ENCODE results near the gene DPP6.

Gene DPP6

GRCh38 chr7:154872811-154873499, 820.8 kb downstream of the DPP6 start:
- DNase-seq, result no peak

GRCh38 chr7:154873500-154874121, 821.4 kb downstream of the DPP6 start:
- DNase-seq, result no peak

GRCh38 chr7:154874409-154875113, 822.4 kb downstream of the DPP6 start:
- no peak for DNase-seq

- no peak for DNase-seq
Observed at GRCh38 chr7:154875297-154875696, 823.1 kb downstream of the DPP6 start.

- DNase-seq, result no peak
Observed at GRCh38 chr7:154876516-154876915, 824.3 kb downstream of the DPP6 start.

GRCh38 chr7:154877031-154877430, 824.8 kb downstream of the DPP6 start:
- DNase-seq, result no peak

GRCh38 chr7:154879629-154880028, 827.4 kb downstream of the DPP6 start:
- DNase-seq, result no peak

- DNase-seq, result no peak
Observed at GRCh38 chr7:154880513-154880912, 828.3 kb downstream of the DPP6 start.

GRCh38 chr7:154881026-154881425, 828.8 kb downstream of the DPP6 start:
- no peak for DNase-seq

- DNase-seq, result no peak
Observed at GRCh38 chr7:154881526-154881925, 829.3 kb downstream of the DPP6 start.

GRCh38 chr7:154882931-154883474, 830.8 kb downstream of the DPP6 start:
- DNase-seq, result no peak

- DNase-seq, result no peak
Observed at GRCh38 chr7:154884348-154884920, 832.2 kb downstream of the DPP6 start.

- DNase-seq, result no peak
Observed at GRCh38 chr7:154886591-154886990, 834.4 kb downstream of the DPP6 start.

- DNase-seq, result no peak
Observed at GRCh38 chr7:154888690-154889089, 836.5 kb downstream of the DPP6 start.

- DNase-seq, result no peak
Observed at GRCh38 chr7:154892459-154892858, 840.3 kb downstream of the DPP6 start.

- DNase-seq, result no peak
Observed at GRCh38 chr7:154896076-154896475, 843.9 kb downstream of the DPP6 start.

- no peak for DNase-seq
Observed at GRCh38 chr7:154898973-154899855, 847.0 kb downstream of the DPP6 start.

GRCh38 chr7:154899862-154900261, 847.7 kb downstream of the DPP6 start:
- DNase-seq, result no peak

GRCh38 chr7:154902600-154903082, 850.4 kb downstream of the DPP6 start:
- no peak for DNase-seq

- DNase-seq, result no peak
Observed at GRCh38 chr7:154903083-154903731, 851.0 kb downstream of the DPP6 start.

GRCh38 chr7:154905146-154905545, 852.9 kb downstream of the DPP6 start:
- no peak for DNase-seq

- DNase-seq, result no peak
Observed at GRCh38 chr7:154905615-154906014, 853.4 kb downstream of the DPP6 start.

Data from right forelimb (tissue), 1 donor.